Measurements from ENCODE around the gene FRS2.

FRS2 gene

DNA sequence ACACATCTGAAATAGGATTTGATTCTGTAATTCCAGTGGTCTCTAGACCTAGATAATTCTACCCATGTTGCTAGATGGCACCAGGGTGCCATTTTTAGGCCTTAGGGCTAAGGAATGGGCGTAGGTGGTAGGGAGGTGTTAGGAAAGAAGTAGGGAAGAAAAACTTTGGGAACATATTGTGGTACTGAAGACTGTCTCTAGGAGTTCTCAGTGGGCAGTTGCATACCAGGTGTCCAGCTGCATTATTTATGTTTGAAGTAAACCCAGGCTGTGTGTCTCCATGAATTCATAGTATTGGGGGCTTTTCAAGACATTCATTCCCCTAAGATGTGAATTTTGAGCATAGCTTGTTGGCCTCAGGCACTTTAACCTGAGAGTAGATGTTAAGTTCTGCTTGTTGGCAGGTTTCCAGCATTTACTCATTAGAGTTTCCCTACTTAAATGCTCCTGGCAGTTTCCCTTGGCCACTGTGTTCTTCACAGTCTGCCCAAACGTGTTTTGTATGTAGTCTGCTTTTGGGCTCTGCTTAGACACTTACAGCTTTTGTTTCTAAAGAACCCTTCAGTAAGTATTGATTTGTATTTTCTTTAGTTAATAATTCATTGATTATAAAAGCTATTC is 83.5 kb downstream of the FRS2 start:
- TF ChIP-seq, protein P1, sequence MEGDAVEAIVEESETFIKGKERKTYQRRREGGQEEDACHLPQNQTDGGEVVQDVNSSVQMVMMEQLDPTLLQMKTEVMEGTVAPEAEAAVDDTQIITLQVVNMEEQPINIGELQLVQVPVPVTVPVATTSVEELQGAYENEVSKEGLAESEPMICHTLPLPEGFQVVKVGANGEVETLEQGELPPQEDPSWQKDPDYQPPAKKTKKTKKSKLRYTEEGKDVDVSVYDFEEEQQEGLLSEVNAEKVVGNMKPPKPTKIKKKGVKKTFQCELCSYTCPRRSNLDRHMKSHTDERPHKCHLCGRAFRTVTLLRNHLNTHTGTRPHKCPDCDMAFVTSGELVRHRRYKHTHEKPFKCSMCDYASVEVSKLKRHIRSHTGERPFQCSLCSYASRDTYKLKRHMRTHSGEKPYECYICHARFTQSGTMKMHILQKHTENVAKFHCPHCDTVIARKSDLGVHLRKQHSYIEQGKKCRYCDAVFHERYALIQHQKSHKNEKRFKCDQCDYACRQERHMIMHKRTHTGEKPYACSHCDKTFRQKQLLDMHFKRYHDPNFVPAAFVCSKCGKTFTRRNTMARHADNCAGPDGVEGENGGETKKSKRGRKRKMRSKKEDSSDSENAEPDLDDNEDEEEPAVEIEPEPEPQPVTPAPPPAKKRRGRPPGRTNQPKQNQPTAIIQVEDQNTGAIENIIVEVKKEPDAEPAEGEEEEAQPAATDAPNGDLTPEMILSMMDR (IDR thresholded peaks at IDR 0.05) = no peak
- H3K79me2 ChIP-seq = peaks cover 10% of the 10 kb centered on the region
- no peaks in the 10 kb centered on the region for H3K9me3 ChIP-seq (ENCODE audit: control insufficient read depth, low read length)
- peaks cover 6% of the 10 kb centered on the region for H3K4me1 ChIP-seq
- no peak overlapping the region for H3K9ac ChIP-seq
- no peaks in the 10 kb centered on the region for H3K36me3 ChIP-seq (ENCODE audit: control insufficient read depth, insufficient read depth, low read length)
- H3K4me2 ChIP-seq (ENCODE audit: low read length) = no peak overlapping the region
- no peaks in the 10 kb centered on the region for H3K27me3 ChIP-seq (ENCODE audit: control insufficient read depth, insufficient read depth, low read length)
- H2AFZ ChIP-seq = no peak overlapping the region
- no peak overlapping the region for H3K27ac ChIP-seq
- H3K4me3 ChIP-seq (ENCODE audit: low read depth, low read length) = no peak overlapping the region

DNA sequence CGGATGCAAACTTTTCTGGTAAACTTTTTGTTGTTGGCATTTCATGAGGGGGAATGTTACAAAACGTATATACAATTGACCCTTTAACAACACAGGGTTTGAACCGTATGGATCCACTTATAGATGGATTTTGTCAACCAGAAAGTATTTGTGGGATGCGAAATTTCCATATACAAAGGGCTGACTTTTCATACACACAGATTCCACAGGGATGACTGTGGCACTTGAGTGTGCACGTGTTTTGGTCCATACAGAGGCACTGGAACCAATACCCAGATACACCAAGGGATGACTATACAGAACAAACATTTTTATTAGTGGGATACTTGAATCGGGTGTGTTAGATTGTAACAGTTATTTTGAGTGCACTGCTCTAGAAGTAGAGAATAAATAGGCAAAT is 85.3 kb downstream of the FRS2 start:
- Histone ChIP-seq H3K4me1 (peaks cover 6% of the 10 kb centered on the region), H3K9me3 (ENCODE audit: control insufficient read depth, low read length) (no peaks in the 10 kb centered on the region), H3K27me3 (ENCODE audit: control insufficient read depth, insufficient read depth, low read length) (no peaks in the 10 kb centered on the region), H3K9ac (no peak overlapping the region), H3K4me3 (ENCODE audit: low read depth, low read length) (no peak overlapping the region), H3K36me3 (ENCODE audit: control insufficient read depth, insufficient read depth, low read length) (no peaks in the 10 kb centered on the region), H3K4me2 (ENCODE audit: low read length) (no peak overlapping the region), H3K79me2 (peaks cover 7% of the 10 kb centered on the region), H3K27ac (no peak overlapping the region), H2AFZ (no peak overlapping the region)
- TF ChIP-seq, protein P1 (IDR thresholded peaks at IDR 0.05) = no peak

DNA sequence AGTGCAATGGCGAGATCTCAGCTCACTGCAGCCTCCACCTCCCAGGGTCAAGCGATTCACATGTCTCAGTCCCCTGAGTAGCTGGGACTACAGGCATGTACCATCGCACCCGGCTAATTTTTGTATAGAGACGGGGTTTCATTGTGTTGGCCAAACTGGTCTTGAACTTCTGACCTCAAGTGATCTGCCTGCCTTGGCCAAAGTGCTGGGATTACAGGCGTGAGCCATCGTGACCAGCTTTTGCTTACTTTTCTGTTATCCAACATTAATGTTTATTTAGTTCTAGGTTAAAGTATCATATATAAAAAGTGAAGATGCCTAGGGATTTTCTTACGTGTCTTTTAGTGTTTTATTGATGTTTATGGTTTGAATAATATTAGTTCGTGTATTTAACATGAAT is 86.2 kb downstream of the FRS2 start:
- Histone ChIP-seq H2AFZ (no peak overlapping the region), H3K4me3 (ENCODE audit: low read depth, low read length) (no peak overlapping the region), H3K27ac (no peak overlapping the region), H3K36me3 (ENCODE audit: control insufficient read depth, insufficient read depth, low read length) (no peaks in the 10 kb centered on the region), H3K4me2 (ENCODE audit: low read length) (no peak overlapping the region), H3K9me3 (ENCODE audit: control insufficient read depth, low read length) (no peaks in the 10 kb centered on the region), H3K79me2 (peaks cover 7% of the 10 kb centered on the region), H3K27me3 (ENCODE audit: control insufficient read depth, insufficient read depth, low read length) (no peaks in the 10 kb centered on the region), H3K4me1 (peaks cover 6% of the 10 kb centered on the region), H3K9ac (no peak overlapping the region)
- TF ChIP-seq, protein P1 (IDR thresholded peaks at IDR 0.05) = no peak

DNA sequence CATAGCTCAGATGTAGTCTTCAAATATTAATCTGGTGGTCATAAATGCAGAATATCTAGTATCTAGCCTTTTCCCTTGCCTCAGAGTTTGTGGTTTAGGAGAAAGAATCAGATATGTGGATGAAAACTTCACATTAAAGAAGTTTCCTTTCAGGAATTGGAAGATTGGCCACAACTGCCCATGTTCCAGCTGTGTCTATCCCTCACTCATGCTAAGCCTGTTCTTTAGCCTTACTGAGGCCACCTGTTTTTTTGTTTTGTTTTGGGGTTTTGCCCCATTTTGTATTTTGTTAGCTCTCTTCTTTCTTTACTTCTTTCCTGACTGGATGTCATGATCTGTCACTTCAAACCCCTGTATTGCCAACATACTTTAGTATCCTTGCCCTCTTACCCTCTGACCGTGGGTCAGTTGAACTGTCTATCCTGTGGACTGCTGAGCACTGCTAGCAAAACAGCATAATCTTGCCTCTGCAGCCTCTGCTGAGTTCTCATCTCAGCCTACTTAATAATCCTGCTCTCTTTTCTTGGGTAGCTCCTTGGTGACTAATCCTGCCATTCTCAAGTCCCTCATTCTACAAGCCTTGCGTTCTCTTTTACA is 93.1 kb downstream of the FRS2 start:
- H3K36me3 ChIP-seq (ENCODE audit: control insufficient read depth, insufficient read depth, low read length) = no peaks in the 10 kb centered on the region
- no peaks in the 10 kb centered on the region for H3K4me1 ChIP-seq
- no peak overlapping the region for H3K4me3 ChIP-seq (ENCODE audit: low read depth, low read length)
- H3K4me2 ChIP-seq (ENCODE audit: low read length) = no peak overlapping the region
- H3K79me2 ChIP-seq = peaks cover 4% of the 10 kb centered on the region
- H3K27me3 ChIP-seq (ENCODE audit: control insufficient read depth, insufficient read depth, low read length) = no peaks in the 10 kb centered on the region
- no peak overlapping the region for H3K27ac ChIP-seq
- H2AFZ ChIP-seq = no peak overlapping the region
- H3K9ac ChIP-seq = no peak overlapping the region
- TF ChIP-seq, protein P1 (IDR thresholded peaks at IDR 0.05) = no peak
- no peaks in the 10 kb centered on the region for H3K9me3 ChIP-seq (ENCODE audit: control insufficient read depth, low read length)

DNA sequence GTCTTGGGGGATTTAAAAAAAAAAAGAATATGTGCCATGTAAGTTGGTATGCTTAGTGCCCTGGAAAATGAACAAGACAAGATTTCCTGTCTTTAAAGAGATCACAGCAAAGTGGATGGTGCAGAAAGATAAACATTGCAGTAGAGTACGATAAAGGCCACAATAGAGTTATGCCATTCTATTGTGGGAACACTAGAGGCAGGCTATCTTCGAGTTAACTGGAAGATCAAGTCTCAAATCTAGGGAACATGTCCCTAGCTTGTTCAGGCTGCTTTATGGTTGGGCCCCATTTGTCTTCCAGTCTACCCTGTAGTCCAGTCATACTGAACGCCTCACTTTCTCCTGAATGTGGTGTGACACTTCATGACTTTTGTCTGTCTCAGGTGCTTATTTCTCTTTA is 96.4 kb downstream of the FRS2 start:
- Histone ChIP-seq H3K4me1 (no peaks in the 10 kb centered on the region), H2AFZ (no peak overlapping the region), H3K36me3 (ENCODE audit: control insufficient read depth, insufficient read depth, low read length) (no peaks in the 10 kb centered on the region), H3K27me3 (ENCODE audit: control insufficient read depth, insufficient read depth, low read length) (no peaks in the 10 kb centered on the region), H3K9ac (no peak overlapping the region), H3K4me3 (ENCODE audit: low read depth, low read length) (no peak overlapping the region), H3K79me2 (no peaks in the 10 kb centered on the region), H3K9me3 (ENCODE audit: control insufficient read depth, low read length) (no peaks in the 10 kb centered on the region), H3K4me2 (ENCODE audit: low read length) (no peak overlapping the region), H3K27ac (no peak overlapping the region)
- TF ChIP-seq, protein P1 (IDR thresholded peaks at IDR 0.05) = no peak

All from parathyroid adenoma (tissue), 2 donors.